HG03097 (cell line): Measurements from ENCODE around the gene C2CD2.
"Not testable (repeated sequence)": the region's sequence is repeated elsewhere in the genome, so short reads cannot be mapped to it uniquely, and the experiment has no call there.

Experiments used
- ATAC-seq: cut with Tn5 transposase; IDR thresholded peaks from one replicate; pipeline ENCODE4 v1.9.1; 2021; ENCODE audit not compliant: unreplicated experiment, low FRiP score

The C2CD2 gene

GRCh38 chr21:41959697-41960096 is 5.9 kb upstream of the C2CD2 start:
- ATAC-seq: not testable (repeated sequence)

GRCh38 chr21:41958886-41959563 is 5.2 kb upstream of the C2CD2 start:
- no peak for ATAC-seq

- ATAC-seq: no peak
Measured at GRCh38 chr21:41957991-41958766, 4.4 kb upstream of the C2CD2 start.

GRCh38 chr21:41956926-41957729 is 3.3 kb upstream of the C2CD2 start:
- no peak for ATAC-seq

- ATAC-seq: no peak
Measured at GRCh38 chr21:41955516-41955915, 1.7 kb upstream of the C2CD2 start.

GRCh38 chr21:41954654-41955499 is 1.1 kb upstream of the C2CD2 start:
- no peak for ATAC-seq

GRCh38 chr21:41953249-41953830 is 478 bp downstream of the C2CD2 start:
- ATAC-seq: peak; percentile 26

- no peak for ATAC-seq
Measured at GRCh38 chr21:41952568-41953248, 1.1 kb downstream of the C2CD2 start.

- no peak for ATAC-seq
Measured at GRCh38 chr21:41951876-41952567, 1.8 kb downstream of the C2CD2 start.

GRCh38 chr21:41950941-41951351 is 2.9 kb downstream of the C2CD2 start:
- no peak for ATAC-seq

GRCh38 chr21:41949631-41950030 is 4.2 kb downstream of the C2CD2 start:
- ATAC-seq: not testable (repeated sequence)

- ATAC-seq: no peak
Measured at GRCh38 chr21:41948901-41949300, 4.9 kb downstream of the C2CD2 start.

GRCh38 chr21:41948078-41948895 is 5.5 kb downstream of the C2CD2 start:
- no peak for ATAC-seq

- ATAC-seq: no peak
Measured at GRCh38 chr21:41945982-41946381, 7.8 kb downstream of the C2CD2 start.

- no peak for ATAC-seq
Measured at GRCh38 chr21:41943851-41944250, 10.0 kb downstream of the C2CD2 start.

GRCh38 chr21:41942457-41942856 is 11.4 kb downstream of the C2CD2 start:
- ATAC-seq: no peak

GRCh38 chr21:41941941-41942340 is 11.9 kb downstream of the C2CD2 start:
- ATAC-seq: no peak

- no peak for ATAC-seq
Measured at GRCh38 chr21:41940431-41940830, 13.4 kb downstream of the C2CD2 start.
